Bronchial epithelial cell (primary cell): ENCODE data around the gene DPPA5. TPM values are rescaled to one million over a fixed set of nuclear protein-coding genes. Genes with fewer than 3 reads are reported as not detected.
"Not testable (repeated sequence)": the region's sequence is repeated elsewhere in the genome, so short reads cannot be mapped to it uniquely, and the experiment has no call there.

Experiments used
- DNase-seq: peaks from one replicate; pipeline ENCODE4 v3.0.0-alpha.2; 2010; ENCODE audit warnings: low read depth
- FAIRE-seq: peaks from 2 replicates; lab custom pipeline; 2011; peaks lifted over from hg19 to GRCh38; lab: Jason Lieb, UNC
- H3K27me3 ChIP-seq: 2 replicates; pipeline ENCODE4 v1.5.1; 2011; ENCODE audit warnings: low read length; ENCODE audit not compliant: control insufficient read depth, insufficient read depth
- H3K36me3 ChIP-seq: 2 replicates; pipeline ENCODE4 v1.5.1; 2011; ENCODE audit warnings: low read length; ENCODE audit not compliant: control insufficient read depth, insufficient read depth
- H3K4me3 ChIP-seq: 2 replicates; pipeline ENCODE4 v1.5.1; 2011; ENCODE audit warnings: mild to moderate bottlenecking, low read depth, low read length, control low read depth
- total RNA-seq: library from RNA; depleted of rRNA; stranded (reverse); fragments of >200 nt; gene quantifications from 2 replicates; pipeline ENCODE4 v1.2.1, GENCODE V29; 2014
- TF ChIP-seq, protein P1 (sequence below): IDR thresholded peaks from 2 replicates; pipeline ENCODE4 v1.5.1; 2011; ENCODE audit warnings: mild to moderate bottlenecking, moderate library complexity, low read length, control low read depth, inconsistent platforms; ENCODE audit not compliant: insufficient read depth, severe bottlenecking

The DPPA5 gene
- total RNA-seq, 1 donor from 2014 or later = not detected

DNA sequence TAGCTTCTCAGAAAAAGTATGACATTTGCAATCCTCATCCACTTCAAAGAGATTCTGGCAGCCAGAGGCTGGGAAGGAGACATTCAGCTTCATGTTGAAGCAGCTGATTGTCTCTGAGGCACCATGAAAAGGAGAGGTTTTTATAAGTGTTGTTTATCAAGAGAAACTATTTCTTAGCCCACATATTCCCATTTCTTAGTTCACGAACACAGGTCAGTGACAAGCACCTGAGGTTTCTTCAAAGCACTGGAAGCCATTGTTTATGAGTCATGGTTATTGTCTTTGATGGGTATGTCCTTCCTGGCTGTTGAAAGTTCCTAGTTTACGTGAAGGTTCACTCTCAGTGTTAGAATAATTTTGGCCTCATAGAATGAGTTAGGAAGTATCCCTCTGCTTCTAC, 37.6 kb upstream of the DPPA5 start:
- peak; percentile 29 for DNase-seq

DNA sequence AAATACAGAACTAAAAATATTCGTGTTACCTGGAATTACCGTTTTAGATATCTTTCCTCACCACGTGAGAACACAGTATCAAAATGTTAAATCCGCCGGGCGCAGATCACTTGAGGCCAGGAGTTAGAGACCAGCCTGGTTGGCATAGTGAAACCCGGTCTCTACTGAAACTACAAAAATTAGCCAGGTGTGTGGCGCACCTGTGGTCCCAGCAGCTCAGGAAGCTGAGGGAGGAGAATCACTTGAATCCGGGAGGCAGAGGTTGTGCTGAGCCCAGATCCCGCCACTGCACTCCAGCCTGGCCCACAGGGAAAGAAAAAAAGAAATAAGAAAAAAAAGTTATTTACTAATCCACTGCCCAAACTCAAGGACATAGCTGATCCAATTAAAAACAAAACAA, 35.8 kb upstream of the DPPA5 start:
- DNase-seq (no peak), FAIRE-seq (no peak)
- TF ChIP-seq, protein P1, sequence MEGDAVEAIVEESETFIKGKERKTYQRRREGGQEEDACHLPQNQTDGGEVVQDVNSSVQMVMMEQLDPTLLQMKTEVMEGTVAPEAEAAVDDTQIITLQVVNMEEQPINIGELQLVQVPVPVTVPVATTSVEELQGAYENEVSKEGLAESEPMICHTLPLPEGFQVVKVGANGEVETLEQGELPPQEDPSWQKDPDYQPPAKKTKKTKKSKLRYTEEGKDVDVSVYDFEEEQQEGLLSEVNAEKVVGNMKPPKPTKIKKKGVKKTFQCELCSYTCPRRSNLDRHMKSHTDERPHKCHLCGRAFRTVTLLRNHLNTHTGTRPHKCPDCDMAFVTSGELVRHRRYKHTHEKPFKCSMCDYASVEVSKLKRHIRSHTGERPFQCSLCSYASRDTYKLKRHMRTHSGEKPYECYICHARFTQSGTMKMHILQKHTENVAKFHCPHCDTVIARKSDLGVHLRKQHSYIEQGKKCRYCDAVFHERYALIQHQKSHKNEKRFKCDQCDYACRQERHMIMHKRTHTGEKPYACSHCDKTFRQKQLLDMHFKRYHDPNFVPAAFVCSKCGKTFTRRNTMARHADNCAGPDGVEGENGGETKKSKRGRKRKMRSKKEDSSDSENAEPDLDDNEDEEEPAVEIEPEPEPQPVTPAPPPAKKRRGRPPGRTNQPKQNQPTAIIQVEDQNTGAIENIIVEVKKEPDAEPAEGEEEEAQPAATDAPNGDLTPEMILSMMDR = no peak
- Histone ChIP-seq H3K4me3 (no peak overlapping the region), H3K36me3 (no peaks in the 10 kb centered on the region), H3K27me3 (no peaks in the 10 kb centered on the region)

More for the DNA sequence above, 37.6 kb upstream of the DPPA5 start:
- TF ChIP-seq, protein P1 = no peak
- H3K4me3 ChIP-seq = no peak overlapping the region
- no peaks in the 10 kb centered on the region for H3K27me3 ChIP-seq
- no peaks in the 10 kb centered on the region for H3K36me3 ChIP-seq
- no peak for FAIRE-seq

DNA sequence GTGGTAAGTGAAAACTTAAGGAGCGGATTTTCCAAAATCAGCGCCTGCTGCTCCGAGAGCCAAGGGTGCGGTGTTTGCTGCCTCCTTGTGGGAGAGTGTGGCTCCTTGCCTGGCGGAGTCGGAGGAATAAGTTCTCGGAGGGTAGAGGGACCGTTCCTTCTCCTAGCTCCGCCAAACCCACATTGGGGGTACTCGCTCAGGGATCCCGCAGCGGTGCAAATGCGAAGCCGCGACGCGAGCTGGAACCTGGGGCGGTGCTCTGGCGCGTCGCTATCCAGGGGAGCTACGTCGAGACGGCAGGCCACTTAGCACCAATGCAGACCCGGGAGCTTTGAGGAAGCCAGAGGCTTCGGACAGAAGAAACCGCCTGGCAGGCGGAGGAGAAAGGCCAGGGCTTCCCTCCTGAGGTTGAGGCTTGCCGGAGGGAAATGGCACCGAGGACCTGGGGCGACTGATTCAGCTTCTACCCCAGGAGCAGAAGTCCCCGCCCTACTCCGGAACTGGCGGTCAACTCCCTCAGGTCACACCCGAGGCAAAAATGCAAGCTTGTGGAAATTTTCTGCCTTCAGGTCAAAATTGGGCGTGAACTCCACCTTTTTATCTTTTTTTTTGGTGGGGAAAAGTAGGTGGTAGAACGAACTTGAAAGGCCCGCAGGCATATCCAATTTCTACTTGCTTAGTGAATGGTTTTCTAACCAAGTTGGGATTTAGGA, 34.9 kb upstream of the DPPA5 start:
- peak; percentile 51 for DNase-seq
- H3K4me3 ChIP-seq = peak overlapping the region; percentile 38
- no peaks in the 10 kb centered on the region for H3K36me3 ChIP-seq
- TF ChIP-seq, protein P1 = peak; percentile 81
- no peak for FAIRE-seq
- no peaks in the 10 kb centered on the region for H3K27me3 ChIP-seq

DNA sequence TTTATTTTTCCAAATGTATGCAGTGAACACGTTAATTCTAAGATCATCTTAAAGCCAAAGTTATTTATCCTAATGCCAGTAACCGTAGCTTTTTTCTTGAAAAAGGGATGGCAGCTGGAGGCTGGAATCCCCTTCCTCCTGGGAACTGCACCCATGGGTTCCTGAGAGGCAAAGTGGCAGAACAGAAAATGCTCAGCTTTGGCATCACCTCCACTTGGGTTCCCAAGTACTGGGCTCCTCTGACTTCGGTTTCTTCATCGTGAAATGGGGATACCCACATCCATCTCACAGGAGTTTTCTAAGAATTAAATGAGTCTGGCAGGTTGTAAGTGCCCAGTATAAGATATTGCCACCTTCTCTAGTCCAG, 34.3 kb upstream of the DPPA5 start:
- H3K4me3 ChIP-seq = peak overlapping the region; percentile 38
- no peaks in the 10 kb centered on the region for H3K27me3 ChIP-seq
- no peak for FAIRE-seq
- TF ChIP-seq, protein P1 = no peak
- no peaks in the 10 kb centered on the region for H3K36me3 ChIP-seq
- DNase-seq = no peak

DNA sequence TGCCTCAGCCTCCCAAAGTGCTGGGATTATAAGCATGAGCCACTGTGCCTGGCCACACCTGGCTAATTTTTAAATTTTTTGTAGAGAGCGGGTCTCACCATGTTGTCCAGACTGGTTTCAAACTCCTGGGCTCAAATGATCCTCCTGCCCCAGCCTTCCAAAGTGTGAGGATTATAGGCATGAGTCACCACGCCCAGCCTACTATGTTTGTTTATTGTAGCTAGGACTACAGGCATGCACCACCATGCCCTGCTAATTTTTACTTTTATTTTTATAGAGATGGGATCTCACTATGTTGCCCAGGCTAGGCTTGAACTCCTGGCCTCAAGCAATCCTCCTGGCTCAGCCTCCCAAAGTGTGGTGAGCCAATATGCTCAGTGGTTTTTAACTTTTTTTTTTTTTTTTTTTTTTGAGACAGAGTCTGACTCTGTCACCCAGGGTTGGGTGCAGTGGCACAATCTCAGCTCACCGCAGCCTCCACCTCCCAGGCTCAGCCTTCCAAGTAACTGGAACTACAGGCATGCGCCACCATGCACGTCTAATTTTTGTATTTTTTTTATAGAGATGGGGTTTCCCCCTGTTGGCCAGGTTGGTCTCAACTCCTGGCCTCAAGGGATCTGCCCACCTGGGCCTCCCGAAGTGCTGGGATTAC, 28.5 kb upstream of the DPPA5 start:
- no peak overlapping the region for H3K4me3 ChIP-seq

DNA sequence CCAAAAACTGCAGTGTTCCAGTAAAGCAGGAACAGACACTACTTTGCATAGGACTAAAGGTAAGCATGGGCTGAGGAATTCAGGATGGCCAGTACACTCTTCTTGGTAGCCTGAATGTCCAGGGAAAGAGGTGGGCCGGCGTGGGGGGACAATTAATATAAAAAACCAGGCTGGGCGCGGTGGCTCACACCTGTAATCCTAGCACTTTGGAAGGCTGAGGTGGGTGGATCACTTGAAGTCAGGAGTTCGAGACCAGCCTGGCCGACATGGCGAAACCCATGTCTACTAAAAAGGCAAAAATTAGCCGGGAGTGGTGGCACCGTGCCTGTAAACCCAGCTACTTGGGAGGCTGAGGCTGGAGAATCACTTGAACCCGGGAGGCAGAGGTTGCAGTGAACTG, 27.5 kb upstream of the DPPA5 start:
- FAIRE-seq, H3K27me3 ChIP-seq, H3K36me3 ChIP-seq, H3K4me3 ChIP-seq, DNase-seq: not testable (repeated sequence)

More for the DNA sequence above, 28.5 kb upstream of the DPPA5 start:
- FAIRE-seq (no peak), DNase-seq (peak; percentile 54)
- no peaks in the 10 kb centered on the region for H3K36me3 ChIP-seq
- TF ChIP-seq, protein P1 = no peak
- no peaks in the 10 kb centered on the region for H3K27me3 ChIP-seq
